Prostate gland (tissue), 2 donors: ENCODE results near the gene SEC61A1.
A peak's percentile ranks its signal among the peaks of the same experiment; 100 is the strongest.

Source experiments
- POLR2A ChIP-seq: fragments of 450-650 bp; IDR thresholded peaks from one replicate; pipeline ENCODE4 v1.6.1; 2016; ENCODE audit warnings: antibody characterized with exemption, mild to moderate bottlenecking
- TF ChIP-seq, protein P1 (sequence below), 4 experiments: fragments of 200-600 bp in 2 of 4; fragments of 450-650 bp in 2 of 4; sonication (generic) in 2 of 4; IDR thresholded peaks; 1 replicate in 3 of 4; 2 replicates in 1 of 4; pipeline ENCODE4 v1.5.1; 2016 to 2019; ENCODE audit warnings: antibody characterized with exemption in 4 of 4, mild to moderate bottlenecking in 2 of 4, moderate library complexity in 2 of 4

DNA sequence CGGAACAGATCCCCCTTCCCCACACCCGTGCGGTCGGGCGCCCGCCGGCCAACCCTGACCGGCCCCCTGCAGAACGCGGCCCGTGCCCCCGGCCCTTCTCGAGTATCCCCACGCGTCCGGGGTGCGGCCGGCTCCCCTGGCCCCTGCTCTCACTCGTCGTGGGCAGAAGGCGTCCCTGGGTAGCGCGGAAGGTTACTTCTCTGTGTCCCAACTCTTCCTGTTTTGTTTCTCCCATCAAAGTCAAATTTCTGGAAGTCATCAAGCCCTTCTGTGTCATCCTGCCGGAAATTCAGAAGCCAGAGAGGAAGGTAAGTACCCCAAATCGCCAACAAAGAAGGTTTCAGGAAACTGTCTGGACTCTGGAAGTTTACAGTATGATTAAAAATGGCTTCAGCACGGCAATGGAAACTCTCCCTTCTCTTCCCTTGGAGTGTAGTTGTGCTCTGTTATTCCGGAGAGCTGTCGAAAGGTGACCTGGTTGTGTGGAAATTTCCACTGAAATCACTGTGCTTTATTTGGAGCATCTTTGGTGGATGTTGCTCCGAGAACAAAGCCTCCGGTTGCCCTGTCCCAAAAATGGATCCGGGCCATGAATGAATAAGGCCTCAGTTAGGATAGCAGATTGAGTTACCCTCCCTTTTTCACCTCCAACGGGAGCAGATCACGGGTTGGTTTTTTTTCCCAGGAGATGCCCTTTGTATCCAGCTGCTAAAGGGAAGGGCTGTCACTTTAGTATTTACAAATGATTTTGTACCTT, 536 bp downstream of the SEC61A1 start:
- TF ChIP-seq, protein P1, sequence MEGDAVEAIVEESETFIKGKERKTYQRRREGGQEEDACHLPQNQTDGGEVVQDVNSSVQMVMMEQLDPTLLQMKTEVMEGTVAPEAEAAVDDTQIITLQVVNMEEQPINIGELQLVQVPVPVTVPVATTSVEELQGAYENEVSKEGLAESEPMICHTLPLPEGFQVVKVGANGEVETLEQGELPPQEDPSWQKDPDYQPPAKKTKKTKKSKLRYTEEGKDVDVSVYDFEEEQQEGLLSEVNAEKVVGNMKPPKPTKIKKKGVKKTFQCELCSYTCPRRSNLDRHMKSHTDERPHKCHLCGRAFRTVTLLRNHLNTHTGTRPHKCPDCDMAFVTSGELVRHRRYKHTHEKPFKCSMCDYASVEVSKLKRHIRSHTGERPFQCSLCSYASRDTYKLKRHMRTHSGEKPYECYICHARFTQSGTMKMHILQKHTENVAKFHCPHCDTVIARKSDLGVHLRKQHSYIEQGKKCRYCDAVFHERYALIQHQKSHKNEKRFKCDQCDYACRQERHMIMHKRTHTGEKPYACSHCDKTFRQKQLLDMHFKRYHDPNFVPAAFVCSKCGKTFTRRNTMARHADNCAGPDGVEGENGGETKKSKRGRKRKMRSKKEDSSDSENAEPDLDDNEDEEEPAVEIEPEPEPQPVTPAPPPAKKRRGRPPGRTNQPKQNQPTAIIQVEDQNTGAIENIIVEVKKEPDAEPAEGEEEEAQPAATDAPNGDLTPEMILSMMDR (IDR thresholded peaks at IDR 0.05): peak in 1 of 4 experiments; percentile 2
- TF ChIP-seq POLR2A: no peak
